GM18508 (cell line): Measurements from ENCODE around the gene ESX1.
"Not testable (repeated sequence)": the region's sequence is repeated elsewhere in the genome, so short reads cannot be mapped to it uniquely, and the experiment has no call there.

Experiments used
- ATAC-seq: cut with Tn5 transposase; IDR thresholded peaks from one replicate; pipeline ENCODE4 v1.9.1; 2021; ENCODE audit warnings: moderate number of reproducible peaks; ENCODE audit not compliant: insufficient read depth, unreplicated experiment

The ESX1 gene

DNA sequence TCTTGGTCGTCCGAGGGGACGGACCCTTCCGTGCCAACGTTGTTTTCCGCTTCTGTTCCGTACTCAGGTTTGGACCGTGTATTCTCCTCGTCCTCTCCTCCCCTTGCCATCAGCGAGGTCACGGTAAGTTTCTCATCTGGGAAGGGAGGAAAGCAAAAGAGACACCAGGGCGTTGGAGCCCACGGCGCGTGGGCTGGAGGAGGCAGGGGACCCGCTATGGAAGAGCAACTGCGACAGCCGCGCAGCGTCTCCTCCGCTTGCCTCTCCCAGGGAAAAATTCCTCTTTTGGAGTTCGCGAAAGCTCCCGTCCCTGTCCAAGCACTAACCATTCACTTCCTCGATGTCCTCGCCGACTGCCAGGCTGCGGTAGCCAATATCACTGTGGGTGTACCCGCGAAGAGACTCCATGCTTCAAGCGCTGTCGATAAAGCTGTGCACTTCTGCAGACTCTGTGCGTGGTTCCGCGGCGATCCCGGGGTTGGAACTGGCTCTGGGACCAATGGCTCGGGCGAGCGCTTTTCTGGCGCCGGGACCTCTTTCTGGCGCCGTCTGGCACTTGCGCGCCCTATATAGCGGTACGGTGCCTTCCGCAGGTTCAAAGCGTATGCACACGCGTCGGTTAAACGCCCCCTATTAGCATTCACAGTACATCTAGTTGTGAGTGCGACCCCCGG is at the start of gene ESX1:
TSS of gene ESX1 (minus strand) at position 492 of the 674 bp plus-strand sequence. CDS start at position 408, 84 bp downstream.
- ATAC-seq, result no peak

DNA sequence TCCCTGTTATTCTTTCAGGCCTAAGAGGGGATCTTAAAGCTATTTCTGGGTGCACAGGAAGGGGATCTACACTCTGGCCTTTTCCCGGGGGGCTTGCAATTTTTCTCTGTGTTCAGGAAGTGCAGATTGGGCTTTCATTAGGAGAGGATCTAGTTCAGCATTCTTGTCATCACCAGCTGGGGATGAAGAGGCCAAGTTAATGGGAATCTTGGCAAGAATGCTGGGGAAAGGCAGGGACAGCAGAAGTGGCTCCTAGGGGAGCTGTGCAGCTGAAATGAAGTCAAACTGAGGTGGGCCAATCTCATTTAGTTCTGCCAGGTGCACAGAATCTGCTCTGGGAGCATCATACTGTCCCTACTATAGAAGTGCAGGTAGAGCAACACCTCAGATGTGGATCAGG is 40.9 kb upstream of the ESX1 start:
- no peak for ATAC-seq

- ATAC-seq, result no peak
These were observed 34.2 kb upstream of the ESX1 start for GRCh38 chrX:104288961-104289360.

GRCh38 chrX:104288269-104288668 is 33.5 kb upstream of the ESX1 start:
- no peak for ATAC-seq

- ATAC-seq, result no peak
These were observed 30.5 kb upstream of the ESX1 start for GRCh38 chrX:104285201-104285600.

DNA sequence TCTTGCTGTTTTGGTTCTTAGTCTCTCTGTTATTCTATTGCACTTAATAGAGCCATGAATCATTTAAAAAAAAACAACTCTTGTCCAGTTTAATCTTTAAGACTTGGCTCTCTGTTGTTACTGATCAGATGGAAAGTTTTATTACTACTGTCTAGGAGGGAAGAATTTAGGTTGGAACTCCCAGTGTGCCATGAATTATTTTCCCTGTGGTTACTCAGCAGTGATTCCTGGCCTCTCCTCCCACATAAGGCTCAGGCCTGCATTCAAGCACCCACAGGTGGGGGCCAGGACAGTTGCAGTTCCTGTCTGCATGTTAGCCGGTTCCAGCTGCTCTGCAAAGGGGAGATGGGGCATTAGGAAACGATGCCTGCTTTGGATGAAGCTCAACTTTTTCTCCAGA is 29.8 kb upstream of the ESX1 start:
- no peak for ATAC-seq

DNA sequence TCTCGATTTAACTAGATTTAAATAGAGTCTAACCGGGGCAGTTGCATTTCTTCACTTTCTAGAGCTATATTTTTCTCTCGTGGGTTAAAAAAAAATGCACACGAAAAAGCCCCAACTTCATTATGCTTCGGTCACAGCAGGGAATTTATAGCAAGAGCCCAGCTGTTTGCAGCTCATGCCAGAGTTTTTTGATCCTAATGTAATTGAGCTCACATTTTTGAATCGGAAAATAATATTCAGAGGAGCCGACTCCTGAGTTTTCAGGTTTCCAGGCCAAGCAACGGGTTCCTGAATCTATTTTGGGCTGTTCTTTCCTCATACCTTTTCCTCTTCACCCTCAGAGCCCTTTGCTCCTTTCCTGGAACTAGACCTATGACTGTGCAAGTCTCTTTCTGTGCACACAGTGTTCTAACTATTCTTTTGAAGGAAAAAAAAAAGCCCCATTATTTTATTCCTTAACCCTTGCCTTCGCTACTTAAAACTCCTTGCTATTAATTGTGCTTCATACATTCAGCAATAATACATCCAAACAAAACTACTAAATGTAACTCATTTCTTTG is 27.5 kb upstream of the ESX1 start:
- ATAC-seq, result no peak

- ATAC-seq, result no peak
These were observed 26.8 kb upstream of the ESX1 start for GRCh38 chrX:104281564-104281963.

- ATAC-seq, result no peak
These were observed 25.9 kb upstream of the ESX1 start for GRCh38 chrX:104280609-104281008.

DNA sequence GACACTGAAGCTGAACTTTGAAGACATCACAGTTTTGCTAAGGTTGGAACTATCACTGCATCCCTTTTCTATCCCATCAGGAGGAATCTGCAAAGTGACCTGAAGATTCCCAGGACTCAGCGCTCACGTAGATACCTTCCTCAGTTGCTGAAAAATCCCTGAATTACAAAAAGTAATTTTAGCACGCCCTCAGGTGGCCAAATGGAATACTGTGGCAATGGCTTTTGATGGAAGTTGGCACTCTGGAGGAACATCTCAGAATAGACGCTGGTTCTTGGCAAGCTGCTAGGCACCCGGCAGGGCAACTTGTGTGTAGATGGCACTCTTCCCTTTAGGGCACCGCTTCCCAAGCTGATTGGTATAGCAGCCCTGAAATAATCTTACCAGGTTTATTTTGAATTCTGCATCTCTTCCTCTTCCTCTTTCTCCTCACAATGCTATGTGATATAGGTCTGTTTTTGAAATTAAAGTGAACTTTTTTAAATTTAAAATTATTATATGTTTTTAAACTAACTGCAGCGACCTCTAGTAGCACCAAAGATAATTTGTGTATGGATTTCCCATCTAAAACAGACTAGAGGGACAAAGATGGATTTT is 16.3 kb upstream of the ESX1 start:
- no peak for ATAC-seq

GRCh38 chrX:104270212-104270611 is 15.5 kb upstream of the ESX1 start:
- no peak for ATAC-seq

DNA sequence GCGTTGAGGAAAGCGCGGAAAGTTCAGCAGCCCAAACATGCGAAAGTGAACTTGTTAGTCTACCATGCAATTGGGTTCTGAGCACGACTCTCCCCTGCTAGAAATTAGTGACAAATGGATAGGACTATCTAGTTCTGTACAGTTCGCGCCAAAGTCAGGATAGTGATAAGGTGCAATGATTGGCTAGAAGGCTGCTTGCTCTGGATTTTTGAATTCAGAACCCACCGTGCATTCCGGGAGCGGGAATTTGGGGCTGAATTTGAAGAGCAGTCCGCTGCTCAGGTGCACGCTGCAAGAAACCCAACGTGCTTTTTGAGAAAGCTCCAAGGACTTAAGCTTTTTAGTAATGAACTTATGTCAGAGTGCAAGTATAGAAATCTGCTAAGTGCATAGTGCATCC is 732 bp upstream of the ESX1 start:
- ATAC-seq, result no peak

- ATAC-seq, result no peak
These were observed 929 bp downstream of the ESX1 start for GRCh38 chrX:104253567-104254441.

DNA sequence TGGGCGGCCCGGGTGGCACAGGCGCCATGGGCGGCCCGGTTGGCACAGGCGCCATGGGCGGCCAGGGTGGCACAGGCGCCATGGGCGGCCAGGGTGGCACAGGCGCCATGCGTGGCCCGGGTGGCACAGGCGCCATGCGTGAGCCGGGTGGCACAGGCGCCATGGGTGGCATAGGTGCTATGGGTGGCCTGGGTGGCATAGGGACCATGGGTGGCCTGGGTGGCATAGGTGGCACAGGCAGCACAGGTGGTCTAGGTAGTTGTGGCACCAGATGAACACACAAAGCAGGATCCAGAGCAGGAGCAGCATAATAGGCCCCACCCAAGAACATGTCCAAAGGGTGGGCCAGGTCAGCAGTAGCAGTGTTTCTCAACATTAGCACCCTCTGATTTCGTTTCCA is 4.3 kb downstream of the ESX1 start:
- no peak for ATAC-seq

DNA sequence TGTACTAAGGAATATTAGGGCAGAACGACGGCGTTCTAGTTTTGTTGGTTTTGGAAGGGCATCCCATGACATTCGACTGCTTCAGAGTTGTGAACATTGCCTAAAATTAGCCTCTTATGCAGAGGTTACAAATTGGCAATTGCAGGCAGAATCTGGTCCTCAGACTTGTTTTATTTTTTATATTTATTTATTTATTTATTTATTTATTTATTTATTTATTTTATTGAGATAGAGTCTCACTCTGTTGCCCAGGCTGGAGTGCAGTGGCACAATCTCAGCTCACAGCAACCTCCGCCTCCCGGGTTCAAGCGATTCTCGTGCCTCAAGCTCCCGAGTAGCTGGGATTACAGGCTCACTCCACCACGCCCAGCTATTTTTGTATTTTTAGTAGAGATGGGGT is 24.7 kb downstream of the ESX1 start:
- ATAC-seq, result not testable (repeated sequence)

DNA sequence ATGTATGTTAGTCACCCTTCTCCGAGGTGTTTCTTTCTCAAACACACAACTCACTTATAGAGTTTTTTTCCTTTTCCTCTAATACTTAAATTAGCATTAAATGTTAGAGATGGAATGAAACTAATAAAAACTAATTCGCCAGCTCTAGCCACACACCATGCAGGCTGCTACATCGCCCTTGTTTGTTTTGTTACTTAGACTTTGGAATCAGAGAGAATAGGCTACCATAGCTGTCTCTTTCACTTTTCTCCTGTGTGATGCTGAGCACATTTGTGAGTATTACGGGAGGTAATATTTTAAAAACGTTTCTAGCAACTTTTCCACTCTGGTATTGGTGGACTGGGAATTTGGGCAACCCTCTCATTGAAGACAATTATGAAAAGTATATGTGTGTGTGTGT is 43.5 kb downstream of the ESX1 start:
- no peak for ATAC-seq

- no peak for ATAC-seq
These were observed 49.2 kb downstream of the ESX1 start for GRCh38 chrX:104205548-104205947.
